Omental fat pad (tissue), 4 donors: ENCODE results near the gene KMT2B. TPM values are rescaled to one million over a fixed set of nuclear protein-coding genes. Genes with fewer than 3 reads are reported as not detected.

ENCODE experiments used
- ATAC-seq: fragments of 150-250 bp; one replicate; pipeline ENCODE4 v1.9.1; 2016; ENCODE audit warnings: mild to moderate bottlenecking, moderate library complexity; ENCODE audit not compliant: low FRiP score
- DNase-seq: peaks from one replicate; pipeline ENCODE4 v3.0.0-alpha.2; 2019; ENCODE audit warnings: low spot score
- CTCF ChIP-seq, 3 donors: fragments of 450-650 bp; IDR thresholded peaks; one replicate each; pipeline ENCODE4 v1.5.1; 2016 to 2017; ENCODE audit warnings: antibody characterized with exemption in 3 of 3, mild to moderate bottlenecking in 3 of 3, moderate library complexity in 2 of 3
- total RNA-seq, 4 donors: library from RNA; depleted of rRNA; stranded (reverse); fragments of >200 nt; gene quantifications; one replicate each; pipeline ENCODE4 v1.1.0, GENCODE V29; 2016

KMT2B gene
- total RNA-seq, 4 donors from 2014 or later, result 11.5 to 28.7 (median 19.8) TPM

GRCh38 chr19:35716801-35717664, 770 bp upstream of the KMT2B start:
- DNase-seq (peak; percentile 75), ATAC-seq (peak; percentile 92)
- TF ChIP-seq CTCF (IDR thresholded peaks at IDR 0.05), result peak in 1 of 3 donors; percentile 51

DNA sequence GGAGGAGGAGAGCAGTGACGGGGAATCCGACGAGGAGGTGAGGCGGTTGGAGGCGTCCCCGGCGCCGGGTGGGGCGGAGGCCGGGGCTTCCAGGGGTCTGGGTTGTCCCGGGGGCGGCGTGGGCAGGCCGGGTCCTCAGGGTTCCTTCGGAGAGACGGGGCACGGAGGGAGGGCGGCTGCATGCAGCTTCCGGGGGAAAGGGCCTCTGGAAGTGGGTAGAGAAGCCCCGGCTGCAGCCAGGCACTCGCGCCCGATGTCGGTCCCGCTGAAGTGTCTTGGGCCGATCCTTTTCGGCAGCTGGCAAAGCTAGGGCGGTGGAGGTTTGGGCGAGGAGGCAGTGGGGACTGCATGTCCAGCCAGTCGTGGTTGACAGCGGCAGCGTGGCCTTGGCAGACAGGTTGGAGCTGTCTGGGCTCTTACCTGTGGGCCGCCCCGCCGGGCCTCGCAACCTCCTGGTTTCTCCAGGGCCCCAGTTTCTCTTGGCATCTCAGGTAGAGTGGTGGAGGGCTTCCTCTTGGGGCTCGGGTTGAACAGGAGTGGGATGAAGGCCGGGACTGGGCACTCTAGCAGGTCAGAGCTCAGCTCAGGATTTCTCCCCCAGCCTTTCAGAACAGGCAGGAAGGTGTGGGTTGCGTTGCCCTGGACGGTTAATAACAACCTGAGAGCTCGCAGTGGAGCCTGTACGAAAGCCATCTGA, 690 bp downstream of the KMT2B start:
- ATAC-seq (no peak), DNase-seq (no peak)
- TF ChIP-seq CTCF (IDR thresholded peaks at IDR 0.05), result no peak

GRCh38 chr19:35719402-35720162, 1.8 kb downstream of the KMT2B start:
- ATAC-seq (no peak), DNase-seq (no peak)
- no peak for TF ChIP-seq CTCF (IDR thresholded peaks at IDR 0.05)

DNA sequence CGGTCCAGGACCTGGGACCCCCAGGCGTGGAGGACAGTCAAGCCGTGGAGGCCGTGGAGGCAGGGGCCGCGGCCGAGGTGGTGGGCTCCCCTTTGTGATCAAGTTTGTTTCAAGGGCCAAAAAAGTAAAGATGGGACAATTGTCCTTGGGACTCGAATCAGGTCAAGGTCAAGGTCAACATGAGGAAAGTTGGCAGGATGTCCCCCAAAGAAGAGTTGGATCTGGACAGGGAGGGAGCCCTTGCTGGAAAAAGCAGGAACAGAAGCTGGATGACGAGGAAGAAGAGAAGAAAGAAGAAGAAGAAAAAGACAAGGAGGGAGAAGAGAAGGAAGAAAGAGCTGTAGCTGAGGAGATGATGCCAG, 2.3 kb downstream of the KMT2B start:
- TF ChIP-seq CTCF (IDR thresholded peaks at IDR 0.05), result no peak
- ATAC-seq (no peak), DNase-seq (no peak)

GRCh38 chr19:35720648-35721047, 2.8 kb downstream of the KMT2B start:
- no peak for TF ChIP-seq CTCF (IDR thresholded peaks at IDR 0.05)
- DNase-seq (no peak), ATAC-seq (no peak)

GRCh38 chr19:35721374-35721773, 3.6 kb downstream of the KMT2B start:
- ATAC-seq, result no peak
- no peak for TF ChIP-seq CTCF (IDR thresholded peaks at IDR 0.05)

More at GRCh38 chr19:35721374-35721773, 3.6 kb downstream of the KMT2B start:
- no peak for DNase-seq
